GM19035 (cell line): ENCODE results near the gene DOK1.

Source experiments
- ATAC-seq: cut with Tn5 transposase; IDR thresholded peaks from one replicate; pipeline ENCODE4 v1.9.1; 2021; ENCODE audit not compliant: unreplicated experiment

The DOK1 gene

DNA sequence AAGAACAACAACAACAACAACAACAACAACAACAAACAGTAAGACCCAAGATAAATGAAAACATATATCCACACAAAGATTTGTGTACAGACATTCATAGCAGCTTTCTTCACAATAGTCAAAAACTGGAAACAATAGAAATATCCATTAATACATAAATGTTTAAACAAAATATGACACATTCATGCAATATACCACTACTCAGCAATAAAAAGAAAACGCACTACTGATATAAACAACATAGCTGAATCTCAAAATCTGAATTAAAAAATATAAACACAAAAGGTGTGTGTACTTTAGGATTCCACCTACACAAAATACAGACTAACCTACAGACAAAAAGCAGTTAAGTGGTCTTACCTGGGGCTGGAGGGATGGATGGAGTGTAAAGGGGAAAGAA, 42.1 kb downstream of the DOK1 start:
- ATAC-seq, result no peak

GRCh38 chr2:74597410-74597809, 42.9 kb downstream of the DOK1 start:
- no peak for ATAC-seq

DNA sequence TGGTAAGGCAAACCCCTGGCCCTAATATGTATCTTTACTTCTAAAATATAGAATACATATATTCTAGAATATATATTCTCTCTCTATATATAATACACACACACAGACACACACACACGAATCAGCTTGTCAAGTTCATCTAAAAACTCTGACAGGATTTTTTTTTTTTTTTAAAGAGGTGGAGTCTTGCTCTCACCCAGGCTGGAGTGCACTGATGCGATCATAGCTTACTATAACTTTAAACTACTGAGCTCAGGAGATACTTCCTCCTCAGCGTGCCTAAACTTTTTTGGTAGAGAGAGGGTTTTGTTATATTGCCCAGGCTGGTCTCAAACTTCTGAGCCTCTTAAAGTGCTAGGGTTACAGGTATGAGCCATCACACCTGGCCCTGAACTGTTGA, 45.2 kb downstream of the DOK1 start:
- no peak for ATAC-seq

- no peak for ATAC-seq
Measured at GRCh38 chr2:74602586-74603281, 48.2 kb downstream of the DOK1 start.

DNA sequence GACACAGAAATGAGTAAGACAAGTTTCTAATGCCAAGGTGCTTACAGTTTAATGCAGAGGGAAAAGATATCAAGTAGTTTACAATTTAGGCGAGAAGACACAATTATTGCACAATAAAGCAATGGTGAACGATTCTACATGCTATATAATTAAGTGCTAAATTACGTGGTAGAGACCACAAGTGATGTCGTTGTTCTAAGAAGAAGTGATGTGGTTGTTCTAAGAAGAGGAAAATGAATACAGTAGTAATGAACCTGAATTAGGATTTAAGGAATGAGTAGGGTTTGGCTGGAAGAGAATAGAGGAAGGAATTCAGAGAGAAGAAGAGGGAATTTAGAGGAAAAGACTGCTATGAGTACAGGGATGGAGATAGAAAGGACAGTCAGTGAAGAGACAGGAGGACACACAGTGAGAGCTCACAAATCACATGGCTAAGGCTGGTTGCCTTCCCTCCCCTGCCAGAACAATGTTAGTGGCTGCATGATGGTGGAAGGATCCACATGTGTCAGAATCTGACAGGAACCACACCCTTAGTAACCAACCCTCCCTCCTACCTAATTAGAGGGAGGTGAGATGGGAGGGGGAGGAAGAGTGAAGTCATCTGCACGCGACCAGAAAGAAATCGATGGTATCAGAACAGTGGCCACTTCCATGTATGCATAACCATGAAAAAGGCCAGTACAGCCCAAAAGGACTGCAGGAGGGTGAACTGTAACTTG, 48.9 kb downstream of the DOK1 start:
- no peak for ATAC-seq

DNA sequence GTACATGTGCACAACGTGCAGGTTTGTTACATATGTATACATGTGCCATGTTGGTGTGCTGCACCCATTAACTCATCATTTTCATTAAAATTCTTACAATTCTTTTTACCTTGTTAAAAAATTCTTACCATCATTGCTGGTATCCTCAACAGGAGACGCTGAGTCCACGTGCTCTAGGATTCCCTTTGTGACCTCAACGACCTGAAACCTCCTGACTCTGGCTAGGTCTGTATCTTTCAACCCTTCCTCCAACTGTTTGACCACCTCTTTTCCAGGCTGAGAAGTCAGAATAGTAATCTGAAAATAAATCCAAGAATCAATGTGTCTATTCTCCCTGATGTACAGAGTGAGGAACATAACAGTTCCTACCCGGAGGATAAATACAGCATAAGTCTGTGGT, 52.4 kb downstream of the DOK1 start:
- ATAC-seq, result no peak
